HG02885 (cell line): ENCODE measurements around the gene STPG3.

ENCODE experiments used
- ATAC-seq: cut with Tn5 transposase; IDR thresholded peaks from one replicate; pipeline ENCODE4 v1.9.1; 2021; ENCODE audit warnings: mild to moderate bottlenecking; ENCODE audit not compliant: unreplicated experiment, poor library complexity

Gene STPG3

GRCh38 chr9:137221506-137222111, 29.5 kb upstream of the STPG3 start:
- no peak for ATAC-seq

GRCh38 chr9:137222190-137223077, 28.7 kb upstream of the STPG3 start, which contains the start of gene RNF208:
Gene RNF208 (minus strand): TSS chr9:137222240. CDS start chr9:137221212, 1,028 bp downstream.
- ATAC-seq = no peak

GRCh38 chr9:137223078-137223970, 27.8 kb upstream of the STPG3 start:
- ATAC-seq = peak; percentile 80

GRCh38 chr9:137224830-137225694, 26.0 kb upstream of the STPG3 start, which contains the start of gene CYSRT1:
Gene CYSRT1 (plus strand): TSS chr9:137225174. CDS start chr9:137225622, 448 bp downstream.
- ATAC-seq = no peak

- no peak for ATAC-seq
These were observed 25.3 kb upstream of the STPG3 start for GRCh38 chr9:137225699-137226331.

GRCh38 chr9:137226338-137227053, 24.6 kb upstream of the STPG3 start:
- ATAC-seq = no peak

GRCh38 chr9:137227054-137227852, 23.8 kb upstream of the STPG3 start, which contains the start of gene RNF224:
Gene RNF224 (plus strand): TSS chr9:137227502. CDS start chr9:137228336, 834 bp downstream.
- no peak for ATAC-seq

GRCh38 chr9:137227853-137228505, 23.1 kb upstream of the STPG3 start:
- ATAC-seq = no peak

GRCh38 chr9:137228506-137228967, 22.5 kb upstream of the STPG3 start:
- no peak for ATAC-seq

- no peak for ATAC-seq
These were observed 21.9 kb upstream of the STPG3 start for GRCh38 chr9:137228968-137229896.

GRCh38 chr9:137229903-137230704, 21.0 kb upstream of the STPG3 start:
- ATAC-seq = no peak

- no peak for ATAC-seq
These were observed 20.2 kb upstream of the STPG3 start, which contains the start of gene SLC34A3 for GRCh38 chr9:137230705-137231371. Gene SLC34A3 (plus strand): TSS chr9:137230901. CDS start chr9:137231703, 802 bp downstream.

- ATAC-seq = no peak
These were observed 19.6 kb upstream of the STPG3 start for GRCh38 chr9:137231372-137232039.

GRCh38 chr9:137232101-137232500, 19.0 kb upstream of the STPG3 start:
- ATAC-seq = no peak
